GM23338 (cell line): ENCODE data around the gene CENPO. TPM values are rescaled to one million over a fixed set of nuclear protein-coding genes. Genes with fewer than 3 reads are reported as not detected.

Source experiments
- ATAC-seq: fragments of 200-7000 bp; cut with Tn5 transposase; 3 replicates; pipeline ENCODE4 v1.9.1; 2020
- DNase-seq: peaks from one replicate; pipeline ENCODE4 v3.0.0-alpha.2; 2015; ENCODE audit warnings: low spot score
- H2AFZ ChIP-seq: fragments of 200-600 bp; sonication (generic); 2 replicates; pipeline ENCODE4 v1.8.0; 2016; ENCODE audit warnings: antibody characterized with exemption, mild to moderate bottlenecking, moderate library complexity
- H3F3A ChIP-seq: fragments of 200-600 bp; sonication (generic); replicated peaks from 2 replicates; pipeline ENCODE4 v1.8.0; 2017; ENCODE audit warnings: antibody characterized with exemption, mixed run types, low read depth
- H3K27ac ChIP-seq: fragments of 200-600 bp; sonication (generic); 2 replicates; pipeline ENCODE4 v1.6.1; 2016; ENCODE audit warnings: low read depth
- H3K27me3 ChIP-seq: fragments of 200-600 bp; sonication (generic); 2 replicates; pipeline ENCODE4 v1.8.0; 2016; ENCODE audit warnings: mild to moderate bottlenecking, mixed run types, moderate library complexity; ENCODE audit not compliant: insufficient read depth
- H3K36me3 ChIP-seq: fragments of 200-600 bp; sonication (generic); 2 replicates; pipeline ENCODE4 v1.8.0; 2016; ENCODE audit warnings: mild to moderate bottlenecking; ENCODE audit not compliant: insufficient read depth
- H3K4me1 ChIP-seq: fragments of 200-600 bp; sonication (generic); 2 replicates; pipeline ENCODE4 v1.8.0; 2016; ENCODE audit warnings: mild to moderate bottlenecking, moderate library complexity; ENCODE audit not compliant: insufficient read depth
- H3K4me2 ChIP-seq: fragments of 200-600 bp; sonication (generic); 2 replicates; pipeline ENCODE4 v1.7.1; 2017; ENCODE audit warnings: mixed run types
- H3K4me3 ChIP-seq: fragments of 200-600 bp; sonication (generic); 2 replicates; pipeline ENCODE4 v1.6.1; 2016; ENCODE audit warnings: mixed run types
- H3K79me2 ChIP-seq: fragments of 200-600 bp; sonication (generic); replicated peaks from 2 replicates; pipeline ENCODE4 v1.8.0; 2017; ENCODE audit warnings: mild to moderate bottlenecking; ENCODE audit not compliant: insufficient read depth
- H3K9me2 ChIP-seq: fragments of 200-600 bp; sonication (generic); 2 replicates; pipeline ENCODE4 v1.8.0; 2017; ENCODE audit not compliant: insufficient read depth
- H4K20me1 ChIP-seq: fragments of 200-600 bp; sonication (generic); replicated peaks from 2 replicates; pipeline ENCODE4 v1.8.0; 2017; ENCODE audit warnings: mild to moderate bottlenecking; ENCODE audit not compliant: insufficient read depth
- H3K27ac Mint-ChIP-seq: 2 replicates; pipeline ENCODE4 v1.8.0; 2020; ENCODE audit warnings: inconsistent platforms, mild to moderate bottlenecking, moderate library complexity, mixed read lengths
- H3K27me3 Mint-ChIP-seq: 3 replicates; pipeline ENCODE4 v1.8.0; 2022; ENCODE audit warnings: low read depth, mild to moderate bottlenecking, moderate library complexity, mixed read lengths, inconsistent platforms; ENCODE audit not compliant: insufficient read depth, poor library complexity
- H3K36me3 Mint-ChIP-seq: 3 replicates; pipeline ENCODE4 v1.8.0; 2021; ENCODE audit warnings: low read depth, mild to moderate bottlenecking, inconsistent platforms, moderate library complexity, mixed read lengths
- H3K4me1 Mint-ChIP-seq: 3 replicates; pipeline ENCODE4 v1.8.0; 2020; ENCODE audit warnings: mild to moderate bottlenecking, inconsistent platforms, mixed read lengths
- H3K4me3 Mint-ChIP-seq: 3 replicates; pipeline ENCODE4 v1.8.0; 2021; ENCODE audit warnings: moderate library complexity, mild to moderate bottlenecking, inconsistent platforms, mixed read lengths
- H3K9me3 Mint-ChIP-seq: 3 replicates; pipeline ENCODE4 v1.8.0; 2020; ENCODE audit warnings: moderate library complexity, mild to moderate bottlenecking, inconsistent platforms, mixed read lengths
- STAT1 ChIP-seq: IDR thresholded peaks from one replicate; pipeline ENCODE4 v1.6.1; 2016; ENCODE audit warnings: antibody characterized with exemption; ENCODE audit not compliant: unreplicated experiment
- polyA plus RNA-seq: library from polyadenylated mRNA; unstranded; fragments of >200 nt; fragmentation: Nextera tagmentation; extraction: Ambion mirVana; gene quantifications from 2 replicates; pipeline ENCODE4 v1.2.1, GENCODE V29; 2016
- total RNA-seq: library from RNA; depleted of rRNA; stranded (reverse); fragments of >200 nt; shearing (Covaris generic); gene quantifications from 2 replicates; pipeline ENCODE4 v1.2.3, GENCODE V29; 2014
- TF ChIP-seq, protein P1 (sequence below), 2 experiments: fragments of 200-600 bp in 1 of 2; sonication (generic) in 1 of 2; conservative IDR thresholded peaks; 2 replicates each; pipeline versions ENCODE4 v1.5.1 to v1.6.1; 2016 to 2017; ENCODE audit warnings: antibody characterized with exemption in 2 of 2, low read depth in 2 of 2, mild to moderate bottlenecking in 2 of 2, moderate library complexity in 1 of 2
- TF ChIP-seq, protein P2 (sequence below): fragments of 250-450 bp; sonication (Bioruptor Pico); IDR thresholded peaks from 2 replicates; pipeline ENCODE4 v1.5.0; 2020; ENCODE audit warnings: mild to moderate bottlenecking, moderate library complexity

CENPO gene
- total and polyA plus RNA-seq, 2 experiments from 2014 or later: 27.0 to 44.7 TPM

- TF ChIP-seq, protein P1, sequence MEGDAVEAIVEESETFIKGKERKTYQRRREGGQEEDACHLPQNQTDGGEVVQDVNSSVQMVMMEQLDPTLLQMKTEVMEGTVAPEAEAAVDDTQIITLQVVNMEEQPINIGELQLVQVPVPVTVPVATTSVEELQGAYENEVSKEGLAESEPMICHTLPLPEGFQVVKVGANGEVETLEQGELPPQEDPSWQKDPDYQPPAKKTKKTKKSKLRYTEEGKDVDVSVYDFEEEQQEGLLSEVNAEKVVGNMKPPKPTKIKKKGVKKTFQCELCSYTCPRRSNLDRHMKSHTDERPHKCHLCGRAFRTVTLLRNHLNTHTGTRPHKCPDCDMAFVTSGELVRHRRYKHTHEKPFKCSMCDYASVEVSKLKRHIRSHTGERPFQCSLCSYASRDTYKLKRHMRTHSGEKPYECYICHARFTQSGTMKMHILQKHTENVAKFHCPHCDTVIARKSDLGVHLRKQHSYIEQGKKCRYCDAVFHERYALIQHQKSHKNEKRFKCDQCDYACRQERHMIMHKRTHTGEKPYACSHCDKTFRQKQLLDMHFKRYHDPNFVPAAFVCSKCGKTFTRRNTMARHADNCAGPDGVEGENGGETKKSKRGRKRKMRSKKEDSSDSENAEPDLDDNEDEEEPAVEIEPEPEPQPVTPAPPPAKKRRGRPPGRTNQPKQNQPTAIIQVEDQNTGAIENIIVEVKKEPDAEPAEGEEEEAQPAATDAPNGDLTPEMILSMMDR (conservative IDR thresholded peaks at IDR 0.05; ENCODE audit: low read depth in 2 of 2): no peak
- TF ChIP-seq STAT1: no peak
- TF ChIP-seq, protein P2, sequence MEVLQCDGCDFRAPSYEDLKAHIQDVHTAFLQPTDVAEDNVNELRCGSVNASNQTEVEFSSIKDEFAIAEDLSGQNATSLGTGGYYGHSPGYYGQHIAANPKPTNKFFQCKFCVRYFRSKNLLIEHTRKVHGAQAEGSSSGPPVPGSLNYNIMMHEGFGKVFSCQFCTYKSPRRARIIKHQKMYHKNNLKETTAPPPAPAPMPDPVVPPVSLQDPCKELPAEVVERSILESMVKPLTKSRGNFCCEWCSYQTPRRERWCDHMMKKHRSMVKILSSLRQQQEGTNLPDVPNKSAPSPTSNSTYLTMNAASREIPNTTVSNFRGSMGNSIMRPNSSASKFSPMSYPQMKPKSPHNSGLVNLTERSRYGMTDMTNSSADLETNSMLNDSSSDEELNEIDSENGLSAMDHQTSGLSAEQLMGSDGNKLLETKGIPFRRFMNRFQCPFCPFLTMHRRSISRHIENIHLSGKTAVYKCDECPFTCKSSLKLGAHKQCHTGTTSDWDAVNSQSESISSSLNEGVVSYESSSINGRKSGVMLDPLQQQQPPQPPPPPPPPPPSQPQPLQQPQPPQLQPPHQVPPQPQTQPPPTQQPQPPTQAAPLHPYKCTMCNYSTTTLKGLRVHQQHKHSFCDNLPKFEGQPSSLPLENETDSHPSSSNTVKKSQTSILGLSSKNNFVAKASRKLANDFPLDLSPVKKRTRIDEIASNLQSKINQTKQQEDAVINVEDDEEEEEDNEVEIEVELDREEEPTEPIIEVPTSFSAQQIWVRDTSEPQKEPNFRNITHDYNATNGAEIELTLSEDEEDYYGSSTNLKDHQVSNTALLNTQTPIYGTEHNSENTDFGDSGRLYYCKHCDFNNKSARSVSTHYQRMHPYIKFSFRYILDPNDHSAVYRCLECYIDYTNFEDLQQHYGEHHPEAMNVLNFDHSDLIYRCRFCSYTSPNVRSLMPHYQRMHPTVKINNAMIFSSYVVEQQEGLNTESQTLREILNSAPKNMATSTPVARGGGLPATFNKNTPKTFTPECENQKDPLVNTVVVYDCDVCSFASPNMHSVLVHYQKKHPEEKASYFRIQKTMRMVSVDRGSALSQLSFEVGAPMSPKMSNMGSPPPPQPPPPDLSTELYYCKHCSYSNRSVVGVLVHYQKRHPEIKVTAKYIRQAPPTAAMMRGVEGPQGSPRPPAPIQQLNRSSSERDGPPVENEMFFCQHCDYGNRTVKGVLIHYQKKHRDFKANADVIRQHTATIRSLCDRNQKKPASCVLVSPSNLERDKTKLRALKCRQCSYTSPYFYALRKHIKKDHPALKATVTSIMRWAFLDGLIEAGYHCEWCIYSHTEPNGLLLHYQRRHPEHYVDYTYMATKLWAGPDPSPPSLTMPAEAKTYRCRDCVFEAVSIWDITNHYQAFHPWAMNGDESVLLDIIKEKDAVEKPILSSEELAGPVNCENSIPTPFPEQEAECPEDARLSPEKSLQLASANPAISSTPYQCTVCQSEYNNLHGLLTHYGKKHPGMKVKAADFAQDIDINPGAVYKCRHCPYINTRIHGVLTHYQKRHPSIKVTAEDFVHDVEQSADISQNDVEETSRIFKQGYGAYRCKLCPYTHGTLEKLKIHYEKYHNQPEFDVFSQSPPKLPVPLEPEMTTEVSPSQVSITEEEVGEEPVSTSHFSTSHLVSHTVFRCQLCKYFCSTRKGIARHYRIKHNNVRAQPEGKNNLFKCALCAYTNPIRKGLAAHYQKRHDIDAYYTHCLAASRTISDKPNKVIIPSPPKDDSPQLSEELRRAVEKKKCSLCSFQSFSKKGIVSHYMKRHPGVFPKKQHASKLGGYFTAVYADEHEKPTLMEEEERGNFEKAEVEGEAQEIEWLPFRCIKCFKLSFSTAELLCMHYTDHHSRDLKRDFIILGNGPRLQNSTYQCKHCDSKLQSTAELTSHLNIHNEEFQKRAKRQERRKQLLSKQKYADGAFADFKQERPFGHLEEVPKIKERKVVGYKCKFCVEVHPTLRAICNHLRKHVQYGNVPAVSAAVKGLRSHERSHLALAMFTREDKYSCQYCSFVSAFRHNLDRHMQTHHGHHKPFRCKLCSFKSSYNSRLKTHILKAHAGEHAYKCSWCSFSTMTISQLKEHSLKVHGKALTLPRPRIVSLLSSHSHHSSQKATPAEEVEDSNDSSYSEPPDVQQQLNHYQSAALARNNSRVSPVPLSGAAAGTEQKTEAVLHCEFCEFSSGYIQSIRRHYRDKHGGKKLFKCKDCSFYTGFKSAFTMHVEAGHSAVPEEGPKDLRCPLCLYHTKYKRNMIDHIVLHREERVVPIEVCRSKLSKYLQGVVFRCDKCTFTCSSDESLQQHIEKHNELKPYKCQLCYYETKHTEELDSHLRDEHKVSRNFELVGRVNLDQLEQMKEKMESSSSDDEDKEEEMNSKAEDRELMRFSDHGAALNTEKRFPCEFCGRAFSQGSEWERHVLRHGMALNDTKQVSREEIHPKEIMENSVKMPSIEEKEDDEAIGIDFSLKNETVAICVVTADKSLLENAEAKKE (CRISPR knock-in tag): no peak
- ATAC-seq (no peak), DNase-seq (no peak)
- Mint-ChIP-seq H3K4me1 (peaks cover 24% of the 10 kb centered on the region), H3K9me3 (no peaks in the 10 kb centered on the region), H3K27ac (peak overlapping the region; percentile 39; the same call in 1 of the 2 replicates), H3K36me3 (peaks cover 52% of the 10 kb centered on the region), H3K4me3 (no peak overlapping the region), H3K27me3 (peaks cover 13% of the 10 kb centered on the region)
- Histone ChIP-seq H3K27me3 (no peaks in the 10 kb centered on the region), H3K4me2 (no peak overlapping the region), H4K20me1 (no peaks in the 10 kb centered on the region), H3K36me3 (no peaks in the 10 kb centered on the region), H3K4me3 (no peak overlapping the region), H2AFZ (no peak overlapping the region), H3K27ac (no peak overlapping the region), H3K4me1 (0 out of 2 replicates have a peak, but pooled peaks cover 3% of the 10 kb centered on the region), H3F3A (no peaks in the 10 kb centered on the region), H3K79me2 (no peaks in the 10 kb centered on the region), H3K9me2 (no peaks in the 10 kb centered on the region)
Measured at GRCh38 chr2:24832521-24832920, 39.3 kb downstream of the CENPO start.
